GM23338 (cell line): Measurements from ENCODE around the gene SYCN. TPM values are rescaled to one million over a fixed set of nuclear protein-coding genes. Genes with fewer than 3 reads are reported as not detected.

Source experiments
- ATAC-seq: fragments of 200-7000 bp; cut with Tn5 transposase; 3 replicates; pipeline ENCODE4 v1.9.1; 2020
- DNase-seq: peaks from one replicate; pipeline ENCODE4 v3.0.0-alpha.2; 2015; ENCODE audit warnings: low spot score
- H2AFZ ChIP-seq: fragments of 200-600 bp; sonication (generic); 2 replicates; pipeline ENCODE4 v1.8.0; 2016; ENCODE audit warnings: antibody characterized with exemption, mild to moderate bottlenecking, moderate library complexity
- H3F3A ChIP-seq: fragments of 200-600 bp; sonication (generic); replicated peaks from 2 replicates; pipeline ENCODE4 v1.8.0; 2017; ENCODE audit warnings: antibody characterized with exemption, mixed run types, low read depth
- H3K27ac ChIP-seq: fragments of 200-600 bp; sonication (generic); 2 replicates; pipeline ENCODE4 v1.6.1; 2016; ENCODE audit warnings: low read depth
- H3K27me3 ChIP-seq: fragments of 200-600 bp; sonication (generic); 2 replicates; pipeline ENCODE4 v1.8.0; 2016; ENCODE audit warnings: mild to moderate bottlenecking, mixed run types, moderate library complexity; ENCODE audit not compliant: insufficient read depth
- H3K36me3 ChIP-seq: fragments of 200-600 bp; sonication (generic); 2 replicates; pipeline ENCODE4 v1.8.0; 2016; ENCODE audit warnings: mild to moderate bottlenecking; ENCODE audit not compliant: insufficient read depth
- H3K4me1 ChIP-seq: fragments of 200-600 bp; sonication (generic); 2 replicates; pipeline ENCODE4 v1.8.0; 2016; ENCODE audit warnings: mild to moderate bottlenecking, moderate library complexity; ENCODE audit not compliant: insufficient read depth
- H3K4me2 ChIP-seq: fragments of 200-600 bp; sonication (generic); 2 replicates; pipeline ENCODE4 v1.7.1; 2017; ENCODE audit warnings: mixed run types
- H3K4me3 ChIP-seq: fragments of 200-600 bp; sonication (generic); 2 replicates; pipeline ENCODE4 v1.6.1; 2016; ENCODE audit warnings: mixed run types
- H3K79me2 ChIP-seq: fragments of 200-600 bp; sonication (generic); replicated peaks from 2 replicates; pipeline ENCODE4 v1.8.0; 2017; ENCODE audit warnings: mild to moderate bottlenecking; ENCODE audit not compliant: insufficient read depth
- H3K9me2 ChIP-seq: fragments of 200-600 bp; sonication (generic); 2 replicates; pipeline ENCODE4 v1.8.0; 2017; ENCODE audit not compliant: insufficient read depth
- H4K20me1 ChIP-seq: fragments of 200-600 bp; sonication (generic); replicated peaks from 2 replicates; pipeline ENCODE4 v1.8.0; 2017; ENCODE audit warnings: mild to moderate bottlenecking; ENCODE audit not compliant: insufficient read depth
- H3K27ac Mint-ChIP-seq: 2 replicates; pipeline ENCODE4 v1.8.0; 2020; ENCODE audit warnings: inconsistent platforms, mild to moderate bottlenecking, moderate library complexity, mixed read lengths
- H3K27me3 Mint-ChIP-seq: 3 replicates; pipeline ENCODE4 v1.8.0; 2022; ENCODE audit warnings: low read depth, mild to moderate bottlenecking, moderate library complexity, mixed read lengths, inconsistent platforms; ENCODE audit not compliant: insufficient read depth, poor library complexity
- H3K36me3 Mint-ChIP-seq: 3 replicates; pipeline ENCODE4 v1.8.0; 2021; ENCODE audit warnings: low read depth, mild to moderate bottlenecking, inconsistent platforms, moderate library complexity, mixed read lengths
- H3K4me1 Mint-ChIP-seq: 3 replicates; pipeline ENCODE4 v1.8.0; 2020; ENCODE audit warnings: mild to moderate bottlenecking, inconsistent platforms, mixed read lengths
- H3K4me3 Mint-ChIP-seq: 3 replicates; pipeline ENCODE4 v1.8.0; 2021; ENCODE audit warnings: moderate library complexity, mild to moderate bottlenecking, inconsistent platforms, mixed read lengths
- H3K9me3 Mint-ChIP-seq: 3 replicates; pipeline ENCODE4 v1.8.0; 2020; ENCODE audit warnings: moderate library complexity, mild to moderate bottlenecking, inconsistent platforms, mixed read lengths
- CREB1 ChIP-seq: fragments of 250-450 bp; sonication (Bioruptor Pico); IDR thresholded peaks from 2 replicates; pipeline ENCODE4 v1.5.0; 2020; ENCODE audit warnings: low read depth, mild to moderate bottlenecking, moderate library complexity
- EZH2 ChIP-seq: fragments of 200-600 bp; sonication (generic); IDR thresholded peaks from one replicate; pipeline ENCODE4 v1.8.0; 2017; ENCODE audit warnings: antibody characterized with exemption, mild to moderate bottlenecking, low read depth; ENCODE audit not compliant: unreplicated experiment
- JUNB ChIP-seq: IDR thresholded peaks from one replicate; pipeline ENCODE4 v1.6.1; 2016; ENCODE audit warnings: antibody characterized with exemption; ENCODE audit not compliant: unreplicated experiment
- NANOG ChIP-seq: IDR thresholded peaks from 2 replicates; pipeline ENCODE4 v1.6.1; 2016; ENCODE audit warnings: antibody characterized with exemption, borderline replicate concordance
- POLR2AphosphoS5 ChIP-seq: IDR thresholded peaks from 2 replicates; pipeline ENCODE4 v1.6.1; 2016; ENCODE audit warnings: antibody characterized with exemption, low read depth
- STAT1 ChIP-seq: IDR thresholded peaks from one replicate; pipeline ENCODE4 v1.6.1; 2016; ENCODE audit warnings: antibody characterized with exemption; ENCODE audit not compliant: unreplicated experiment
- ZNF331 ChIP-seq: fragments of 250-450 bp; sonication (Bioruptor Pico); IDR thresholded peaks from 2 replicates; pipeline ENCODE4 v1.5.0; 2020; ENCODE audit warnings: low read depth, mild to moderate bottlenecking, moderate library complexity
- polyA plus RNA-seq: library from polyadenylated mRNA; unstranded; fragments of >200 nt; fragmentation: Nextera tagmentation; extraction: Ambion mirVana; gene quantifications from 2 replicates; pipeline ENCODE4 v1.2.1, GENCODE V29; 2016
- total RNA-seq: library from RNA; depleted of rRNA; stranded (reverse); fragments of >200 nt; shearing (Covaris generic); gene quantifications from 2 replicates; pipeline ENCODE4 v1.2.3, GENCODE V29; 2014
- TF ChIP-seq, protein P1 (sequence below): fragments of 250-450 bp; sonication (Bioruptor Pico); IDR thresholded peaks from 2 replicates; pipeline ENCODE4 v1.5.0; 2020; ENCODE audit warnings: mild to moderate bottlenecking, moderate library complexity
- TF ChIP-seq, protein P2 (sequence below): IDR thresholded peaks from one replicate; pipeline ENCODE4 v1.6.1; 2018; ENCODE audit warnings: antibody characterized with exemption; ENCODE audit not compliant: unreplicated experiment
- TF ChIP-seq, protein P3 (sequence below), 2 experiments: fragments of 200-600 bp in 1 of 2; sonication (generic) in 1 of 2; conservative IDR thresholded peaks; 2 replicates each; pipeline versions ENCODE4 v1.5.1 to v1.6.1; 2016 to 2017; ENCODE audit warnings: antibody characterized with exemption in 2 of 2, low read depth in 2 of 2, mild to moderate bottlenecking in 2 of 2, moderate library complexity in 1 of 2

Gene SYCN
- total and polyA plus RNA-seq, 2 experiments from 2014 or later = not detected

DNA sequence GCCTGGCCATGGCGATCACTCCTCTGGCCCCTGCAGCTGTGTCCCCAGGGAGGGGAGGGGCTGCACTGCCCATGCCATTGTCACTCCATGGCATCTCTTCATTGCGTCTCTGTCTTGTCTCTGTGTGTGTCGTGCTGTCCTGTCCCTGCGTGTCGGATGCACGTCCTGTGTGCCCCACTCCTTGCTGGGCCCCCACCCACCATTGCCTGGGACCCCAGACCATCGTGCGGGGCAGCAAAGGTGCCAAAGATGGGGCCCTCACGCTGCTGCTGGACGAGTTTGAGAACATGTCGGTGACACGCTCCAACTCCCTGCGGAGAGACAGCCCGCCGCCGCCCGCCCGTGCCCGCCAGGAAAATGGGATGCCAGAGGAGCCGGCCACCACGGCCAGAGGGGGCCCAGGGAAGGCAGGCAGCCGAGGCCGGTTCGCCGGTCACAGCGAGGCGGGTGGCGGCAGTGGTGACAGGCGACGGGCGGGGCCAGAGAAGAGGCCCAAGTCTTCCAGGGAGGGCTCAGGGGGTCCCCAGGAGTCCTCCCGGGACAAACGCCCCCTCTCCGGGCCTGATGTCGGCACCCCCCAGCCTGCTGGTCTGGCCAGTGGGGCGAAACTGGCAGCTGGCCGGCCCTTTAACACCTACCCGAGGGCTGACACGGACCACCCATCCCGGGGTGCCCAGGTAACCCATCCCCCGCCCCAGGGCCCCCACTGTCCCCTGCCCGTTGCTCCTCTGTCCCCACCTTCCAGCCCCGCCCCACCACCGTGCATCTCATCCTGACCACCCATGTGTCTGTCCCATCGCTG, 31.2 kb downstream of the SYCN start (continued):
- TF ChIP-seq ZNF331 (CRISPR knock-in tag) = no peak
- TF ChIP-seq POLR2AphosphoS5 = no peak
- TF ChIP-seq CREB1 (CRISPR knock-in tag) = no peak

DNA sequence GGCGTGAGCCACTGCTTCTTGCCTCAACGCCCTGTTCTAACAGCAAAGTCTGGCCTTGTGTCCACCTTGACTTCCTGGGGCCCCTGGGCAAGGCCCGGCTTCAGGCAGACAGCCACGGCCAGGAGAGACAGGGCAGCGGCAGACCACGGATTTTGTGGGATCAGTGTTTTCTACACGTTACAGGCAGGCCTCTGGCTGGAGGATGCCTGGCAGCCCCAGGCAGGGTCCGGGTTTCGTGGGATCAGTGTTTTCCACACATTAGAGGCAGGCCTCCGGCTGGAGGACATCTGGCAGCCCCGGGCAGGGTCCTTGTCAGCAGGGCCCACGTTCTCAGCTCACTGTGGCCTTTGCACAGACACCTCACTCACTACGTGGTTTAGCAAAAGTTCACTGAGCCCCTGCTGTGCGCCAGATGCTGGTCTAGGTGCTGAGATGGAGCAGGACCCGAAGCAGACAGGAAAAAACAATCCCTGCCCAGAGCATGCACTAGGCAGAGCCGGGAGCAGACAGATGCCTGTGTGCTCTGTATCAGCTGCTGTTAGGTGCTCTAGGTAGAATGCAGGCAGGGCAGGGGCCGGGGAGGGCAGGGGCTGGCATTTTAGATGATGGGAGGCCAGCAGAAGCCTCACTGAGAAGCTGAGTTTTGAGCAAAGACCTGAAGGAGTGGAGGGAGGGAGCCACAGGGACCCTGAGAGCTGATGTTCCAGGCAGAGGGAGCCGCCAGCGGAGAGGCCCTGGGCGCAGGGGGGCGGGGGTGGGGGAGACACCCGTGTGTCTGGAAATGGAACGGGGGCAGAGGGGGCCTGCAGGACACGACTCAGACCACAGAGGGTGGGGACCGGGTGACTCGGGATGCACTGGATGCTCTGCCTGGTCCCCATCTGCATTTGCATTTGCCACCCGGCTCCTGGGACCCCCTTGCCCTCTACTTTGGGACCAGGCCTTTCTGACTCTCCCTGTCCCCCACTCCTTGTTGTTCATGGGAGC, 32.3 kb downstream of the SYCN start:
- Mint-ChIP-seq H3K27ac (no peak overlapping the region), H3K27me3 (peaks cover 3% of the 10 kb centered on the region), H3K4me3 (no peak overlapping the region), H3K4me1 (peaks cover 19% of the 10 kb centered on the region), H3K9me3 (no peaks in the 10 kb centered on the region), H3K36me3 (peaks cover 5% of the 10 kb centered on the region; the same call in 2 of the 3 replicates)
- H4K20me1 ChIP-seq = no peaks in the 10 kb centered on the region; the same call in 1 of the 2 replicates
- DNase-seq (no peak), ATAC-seq (no peak)
- H3K4me1 ChIP-seq = peaks cover 12% of the 10 kb centered on the region; the same call in 1 of the 2 replicates
- no peak overlapping the region for H3K27ac ChIP-seq
- H3K79me2 ChIP-seq = no peaks in the 10 kb centered on the region
- H3K27me3 ChIP-seq = no peaks in the 10 kb centered on the region
- H3K4me3 ChIP-seq = no peak overlapping the region
- no peak overlapping the region for H3K4me2 ChIP-seq
- H2AFZ ChIP-seq = no peak overlapping the region
- no peaks in the 10 kb centered on the region for H3F3A ChIP-seq
- H3K36me3 ChIP-seq = no peaks in the 10 kb centered on the region; the same call in 1 of the 2 replicates
- no peaks in the 10 kb centered on the region for H3K9me2 ChIP-seq
- TF ChIP-seq, protein P1, sequence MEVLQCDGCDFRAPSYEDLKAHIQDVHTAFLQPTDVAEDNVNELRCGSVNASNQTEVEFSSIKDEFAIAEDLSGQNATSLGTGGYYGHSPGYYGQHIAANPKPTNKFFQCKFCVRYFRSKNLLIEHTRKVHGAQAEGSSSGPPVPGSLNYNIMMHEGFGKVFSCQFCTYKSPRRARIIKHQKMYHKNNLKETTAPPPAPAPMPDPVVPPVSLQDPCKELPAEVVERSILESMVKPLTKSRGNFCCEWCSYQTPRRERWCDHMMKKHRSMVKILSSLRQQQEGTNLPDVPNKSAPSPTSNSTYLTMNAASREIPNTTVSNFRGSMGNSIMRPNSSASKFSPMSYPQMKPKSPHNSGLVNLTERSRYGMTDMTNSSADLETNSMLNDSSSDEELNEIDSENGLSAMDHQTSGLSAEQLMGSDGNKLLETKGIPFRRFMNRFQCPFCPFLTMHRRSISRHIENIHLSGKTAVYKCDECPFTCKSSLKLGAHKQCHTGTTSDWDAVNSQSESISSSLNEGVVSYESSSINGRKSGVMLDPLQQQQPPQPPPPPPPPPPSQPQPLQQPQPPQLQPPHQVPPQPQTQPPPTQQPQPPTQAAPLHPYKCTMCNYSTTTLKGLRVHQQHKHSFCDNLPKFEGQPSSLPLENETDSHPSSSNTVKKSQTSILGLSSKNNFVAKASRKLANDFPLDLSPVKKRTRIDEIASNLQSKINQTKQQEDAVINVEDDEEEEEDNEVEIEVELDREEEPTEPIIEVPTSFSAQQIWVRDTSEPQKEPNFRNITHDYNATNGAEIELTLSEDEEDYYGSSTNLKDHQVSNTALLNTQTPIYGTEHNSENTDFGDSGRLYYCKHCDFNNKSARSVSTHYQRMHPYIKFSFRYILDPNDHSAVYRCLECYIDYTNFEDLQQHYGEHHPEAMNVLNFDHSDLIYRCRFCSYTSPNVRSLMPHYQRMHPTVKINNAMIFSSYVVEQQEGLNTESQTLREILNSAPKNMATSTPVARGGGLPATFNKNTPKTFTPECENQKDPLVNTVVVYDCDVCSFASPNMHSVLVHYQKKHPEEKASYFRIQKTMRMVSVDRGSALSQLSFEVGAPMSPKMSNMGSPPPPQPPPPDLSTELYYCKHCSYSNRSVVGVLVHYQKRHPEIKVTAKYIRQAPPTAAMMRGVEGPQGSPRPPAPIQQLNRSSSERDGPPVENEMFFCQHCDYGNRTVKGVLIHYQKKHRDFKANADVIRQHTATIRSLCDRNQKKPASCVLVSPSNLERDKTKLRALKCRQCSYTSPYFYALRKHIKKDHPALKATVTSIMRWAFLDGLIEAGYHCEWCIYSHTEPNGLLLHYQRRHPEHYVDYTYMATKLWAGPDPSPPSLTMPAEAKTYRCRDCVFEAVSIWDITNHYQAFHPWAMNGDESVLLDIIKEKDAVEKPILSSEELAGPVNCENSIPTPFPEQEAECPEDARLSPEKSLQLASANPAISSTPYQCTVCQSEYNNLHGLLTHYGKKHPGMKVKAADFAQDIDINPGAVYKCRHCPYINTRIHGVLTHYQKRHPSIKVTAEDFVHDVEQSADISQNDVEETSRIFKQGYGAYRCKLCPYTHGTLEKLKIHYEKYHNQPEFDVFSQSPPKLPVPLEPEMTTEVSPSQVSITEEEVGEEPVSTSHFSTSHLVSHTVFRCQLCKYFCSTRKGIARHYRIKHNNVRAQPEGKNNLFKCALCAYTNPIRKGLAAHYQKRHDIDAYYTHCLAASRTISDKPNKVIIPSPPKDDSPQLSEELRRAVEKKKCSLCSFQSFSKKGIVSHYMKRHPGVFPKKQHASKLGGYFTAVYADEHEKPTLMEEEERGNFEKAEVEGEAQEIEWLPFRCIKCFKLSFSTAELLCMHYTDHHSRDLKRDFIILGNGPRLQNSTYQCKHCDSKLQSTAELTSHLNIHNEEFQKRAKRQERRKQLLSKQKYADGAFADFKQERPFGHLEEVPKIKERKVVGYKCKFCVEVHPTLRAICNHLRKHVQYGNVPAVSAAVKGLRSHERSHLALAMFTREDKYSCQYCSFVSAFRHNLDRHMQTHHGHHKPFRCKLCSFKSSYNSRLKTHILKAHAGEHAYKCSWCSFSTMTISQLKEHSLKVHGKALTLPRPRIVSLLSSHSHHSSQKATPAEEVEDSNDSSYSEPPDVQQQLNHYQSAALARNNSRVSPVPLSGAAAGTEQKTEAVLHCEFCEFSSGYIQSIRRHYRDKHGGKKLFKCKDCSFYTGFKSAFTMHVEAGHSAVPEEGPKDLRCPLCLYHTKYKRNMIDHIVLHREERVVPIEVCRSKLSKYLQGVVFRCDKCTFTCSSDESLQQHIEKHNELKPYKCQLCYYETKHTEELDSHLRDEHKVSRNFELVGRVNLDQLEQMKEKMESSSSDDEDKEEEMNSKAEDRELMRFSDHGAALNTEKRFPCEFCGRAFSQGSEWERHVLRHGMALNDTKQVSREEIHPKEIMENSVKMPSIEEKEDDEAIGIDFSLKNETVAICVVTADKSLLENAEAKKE (CRISPR knock-in tag) = no peak
- no peak for TF ChIP-seq CREB1 (CRISPR knock-in tag)
- no peak for TF ChIP-seq EZH2
- TF ChIP-seq STAT1 = no peak
- TF ChIP-seq NANOG = no peak
- TF ChIP-seq, protein P2, sequence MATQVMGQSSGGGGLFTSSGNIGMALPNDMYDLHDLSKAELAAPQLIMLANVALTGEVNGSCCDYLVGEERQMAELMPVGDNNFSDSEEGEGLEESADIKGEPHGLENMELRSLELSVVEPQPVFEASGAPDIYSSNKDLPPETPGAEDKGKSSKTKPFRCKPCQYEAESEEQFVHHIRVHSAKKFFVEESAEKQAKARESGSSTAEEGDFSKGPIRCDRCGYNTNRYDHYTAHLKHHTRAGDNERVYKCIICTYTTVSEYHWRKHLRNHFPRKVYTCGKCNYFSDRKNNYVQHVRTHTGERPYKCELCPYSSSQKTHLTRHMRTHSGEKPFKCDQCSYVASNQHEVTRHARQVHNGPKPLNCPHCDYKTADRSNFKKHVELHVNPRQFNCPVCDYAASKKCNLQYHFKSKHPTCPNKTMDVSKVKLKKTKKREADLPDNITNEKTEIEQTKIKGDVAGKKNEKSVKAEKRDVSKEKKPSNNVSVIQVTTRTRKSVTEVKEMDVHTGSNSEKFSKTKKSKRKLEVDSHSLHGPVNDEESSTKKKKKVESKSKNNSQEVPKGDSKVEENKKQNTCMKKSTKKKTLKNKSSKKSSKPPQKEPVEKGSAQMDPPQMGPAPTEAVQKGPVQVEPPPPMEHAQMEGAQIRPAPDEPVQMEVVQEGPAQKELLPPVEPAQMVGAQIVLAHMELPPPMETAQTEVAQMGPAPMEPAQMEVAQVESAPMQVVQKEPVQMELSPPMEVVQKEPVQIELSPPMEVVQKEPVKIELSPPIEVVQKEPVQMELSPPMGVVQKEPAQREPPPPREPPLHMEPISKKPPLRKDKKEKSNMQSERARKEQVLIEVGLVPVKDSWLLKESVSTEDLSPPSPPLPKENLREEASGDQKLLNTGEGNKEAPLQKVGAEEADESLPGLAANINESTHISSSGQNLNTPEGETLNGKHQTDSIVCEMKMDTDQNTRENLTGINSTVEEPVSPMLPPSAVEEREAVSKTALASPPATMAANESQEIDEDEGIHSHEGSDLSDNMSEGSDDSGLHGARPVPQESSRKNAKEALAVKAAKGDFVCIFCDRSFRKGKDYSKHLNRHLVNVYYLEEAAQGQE = no peak
- TF ChIP-seq JUNB = no peak
- TF ChIP-seq ZNF331 (CRISPR knock-in tag) = no peak
- TF ChIP-seq, protein P3, sequence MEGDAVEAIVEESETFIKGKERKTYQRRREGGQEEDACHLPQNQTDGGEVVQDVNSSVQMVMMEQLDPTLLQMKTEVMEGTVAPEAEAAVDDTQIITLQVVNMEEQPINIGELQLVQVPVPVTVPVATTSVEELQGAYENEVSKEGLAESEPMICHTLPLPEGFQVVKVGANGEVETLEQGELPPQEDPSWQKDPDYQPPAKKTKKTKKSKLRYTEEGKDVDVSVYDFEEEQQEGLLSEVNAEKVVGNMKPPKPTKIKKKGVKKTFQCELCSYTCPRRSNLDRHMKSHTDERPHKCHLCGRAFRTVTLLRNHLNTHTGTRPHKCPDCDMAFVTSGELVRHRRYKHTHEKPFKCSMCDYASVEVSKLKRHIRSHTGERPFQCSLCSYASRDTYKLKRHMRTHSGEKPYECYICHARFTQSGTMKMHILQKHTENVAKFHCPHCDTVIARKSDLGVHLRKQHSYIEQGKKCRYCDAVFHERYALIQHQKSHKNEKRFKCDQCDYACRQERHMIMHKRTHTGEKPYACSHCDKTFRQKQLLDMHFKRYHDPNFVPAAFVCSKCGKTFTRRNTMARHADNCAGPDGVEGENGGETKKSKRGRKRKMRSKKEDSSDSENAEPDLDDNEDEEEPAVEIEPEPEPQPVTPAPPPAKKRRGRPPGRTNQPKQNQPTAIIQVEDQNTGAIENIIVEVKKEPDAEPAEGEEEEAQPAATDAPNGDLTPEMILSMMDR (conservative IDR thresholded peaks at IDR 0.05; ENCODE audit: low read depth in 2 of 2) = no peak
